B cell (primary cell): ENCODE data around the gene FBP1. TPM values are rescaled to one million over a fixed set of nuclear protein-coding genes. Genes with fewer than 3 reads are reported as not detected.

Source experiments
- ATAC-seq: fragments of 200-7000 bp; cut with Tn5 transposase; one replicate; pipeline ENCODE4 v1.10.0; 2021; ENCODE audit warnings: low read depth, mild to moderate bottlenecking, moderate number of reproducible peaks, moderate library complexity
- CTCF ChIA-PET: fragments of 350-600 bp; sonication (Branson Sonifier 250); formaldehyde crosslinking; loops from one replicate; lab custom pipeline; 2021; ENCODE audit warnings: antibody characterized with exemption, inconsistent platforms; lab: Charles Lee
- POLR2A ChIA-PET: fragments of 350-600 bp; sonication (Branson Sonifier 250); formaldehyde crosslinking; loops from one replicate; lab custom pipeline; 2021; ENCODE audit warnings: antibody characterized with exemption; lab: Charles Lee
- DNase-seq: peaks from one replicate; pipeline ENCODE4 v3.0.0; 2013
- H2AFZ ChIP-seq: 2 replicates; pipeline ENCODE4 v1.6.1; 2012; ENCODE audit warnings: mild to moderate bottlenecking, low read depth, low read length; ENCODE audit not compliant: insufficient read depth, poor library complexity, severe bottlenecking
- H3K27ac ChIP-seq, 2 donors: 1 replicate in 1 of 2; 2 replicates in 1 of 2; pipeline ENCODE4 v1.5.1; 2012 to 2013; ENCODE audit warnings: low read length in 2 of 2, mild to moderate bottlenecking in 2 of 2, moderate library complexity in 1 of 2
- H3K27me3 ChIP-seq, 4 experiments: fragments of 200-600 bp in 1 of 4; sonication (generic) in 1 of 4; replicated peaks in 1 of 4; 1 replicate in 2 of 4; 2 replicates in 2 of 4; pipeline versions ENCODE4 v1.6.1 to v1.7.0; 2013 to 2016; ENCODE audit warnings: low read length in 3 of 4, mild to moderate bottlenecking in 2 of 4, mixed read lengths in 1 of 4, moderate library complexity in 1 of 4; ENCODE audit not compliant: insufficient read depth in 4 of 4, control insufficient read depth in 3 of 4; ENCODE audit errors: control extremely low read depth in 1 of 4
- H3K36me3 ChIP-seq, 2 experiments: replicated peaks in 1 of 2; 1 replicate in 1 of 2; 2 replicates in 1 of 2; pipeline versions ENCODE4 v1.6.1 to v1.7.1; 2013; ENCODE audit warnings: low read length in 1 of 2; ENCODE audit not compliant: insufficient read depth in 2 of 2, control insufficient read depth in 1 of 2; ENCODE audit errors: control extremely low read depth in 1 of 2, extremely low read depth in 1 of 2
- H3K4me1 ChIP-seq, 2 donors: fragments of 200-600 bp in 1 of 2; sonication (generic) in 1 of 2; 1 replicate in 1 of 2; 2 replicates in 1 of 2; pipeline versions ENCODE4 v1.5.1 to v1.6.1; 2013 to 2017; ENCODE audit warnings: low read length in 2 of 2; ENCODE audit not compliant: control insufficient read depth in 2 of 2, insufficient read depth in 2 of 2
- H3K4me2 ChIP-seq: replicated peaks from 2 replicates; pipeline ENCODE3; 2012; ENCODE audit warnings: mild to moderate bottlenecking, low read depth, low read length; ENCODE audit not compliant: poor library complexity, severe bottlenecking
- H3K4me3 ChIP-seq, 5 experiments: fragments of 200-600 bp in 1 of 5; sonication (generic) in 1 of 5; 1 replicate in 3 of 5; 2 replicates in 2 of 5; pipeline versions ENCODE4 v1.5.1 to v1.7.0; 2011 to 2016; ENCODE audit warnings: low read length in 4 of 5, mild to moderate bottlenecking in 4 of 5, low read depth in 2 of 5, control low read depth in 1 of 5, moderate library complexity in 1 of 5; ENCODE audit not compliant: insufficient read depth in 1 of 5; ENCODE audit errors: control extremely low read depth in 1 of 5, extremely low read depth in 1 of 5
- H3K79me2 ChIP-seq: fragments of 200-600 bp; sonication (generic); one replicate; pipeline ENCODE4 v1.6.0; 2016; ENCODE audit warnings: low read length; ENCODE audit not compliant: control insufficient read depth, insufficient read depth
- H3K9ac ChIP-seq: fragments of 200-600 bp; sonication (generic); 2 replicates; pipeline ENCODE4 v1.6.1; 2017; ENCODE audit warnings: mild to moderate bottlenecking, low read length, moderate library complexity
- H3K9me3 ChIP-seq, 3 donors: one replicate each; pipeline versions ENCODE4 v1.6.1 to v1.7.1; 2013; ENCODE audit warnings: low read length in 2 of 3; ENCODE audit not compliant: control insufficient read depth in 2 of 3, insufficient read depth in 1 of 3; ENCODE audit errors: control extremely low read depth in 1 of 3
- H4K20me1 ChIP-seq: 2 replicates; pipeline ENCODE4 v1.6.0; 2012; ENCODE audit warnings: mild to moderate bottlenecking, low read length; ENCODE audit not compliant: insufficient read depth, control insufficient read depth, poor library complexity, severe bottlenecking
- H3K27ac Mint-ChIP-seq: one replicate; pipeline ENCODE4 v1.8.0; 2021; ENCODE audit warnings: mixed read lengths
- H3K27me3 Mint-ChIP-seq: one replicate; pipeline ENCODE4 v1.8.0; 2021; ENCODE audit warnings: mixed read lengths
- H3K4me1 Mint-ChIP-seq: one replicate; pipeline ENCODE4 v1.8.0; 2021; ENCODE audit warnings: mixed read lengths
- H3K4me3 Mint-ChIP-seq: one replicate; pipeline ENCODE4 v1.8.0; 2021; ENCODE audit warnings: mixed read lengths
- H3K9me3 Mint-ChIP-seq: one replicate; pipeline ENCODE4 v1.8.0; 2022; ENCODE audit warnings: mixed read lengths; ENCODE audit not compliant: insufficient read depth
- CTCF ChIP-seq: fragments of 200-600 bp; IDR thresholded peaks from one replicate; pipeline ENCODE4 v1.8.0; 2022; ENCODE audit warnings: antibody characterized with exemption, mild to moderate bottlenecking
- EZH2 ChIP-seq: IDR thresholded peaks from 2 replicates; pipeline ENCODE4 v1.6.1; 2012; ENCODE audit warnings: borderline replicate concordance, low read depth, mild to moderate bottlenecking, moderate library complexity, low read length; ENCODE audit not compliant: insufficient read depth, poor library complexity, severe bottlenecking
- WGBS: methylation state at CpG from one replicate; pipeline ENCODE4 v1.1.5; 2013; ENCODE audit warnings: missing lambda C conversion rate; ENCODE audit not compliant: insufficient coverage; 5-methylcytosine and 5-hydroxymethylcytosine counted together
- intact Hi-C: fragments of 100-400 bp; cut with micrococcal nuclease; formaldehyde crosslinking; loops from one replicate; pipeline ENCODE4 v1.10.0; 2022
- polyA plus RNA-seq: library from polyadenylated mRNA; depleted of rRNA; stranded (reverse); fragments of >200 nt; gene quantifications from 2 replicates; pipeline ENCODE4 v1.2.3, GENCODE V29; 2012
- total RNA-seq, 2 donors: library from RNA; stranded (reverse); fragments of 120-200 nt in 1 of 2; gene quantifications; 1 replicate in 1 of 2; 2 replicates in 1 of 2; pipeline versions ENCODE4 v1.2.3 to v1.2.4, GENCODE V29; 2013 to 2022

Gene FBP1
- total and polyA plus RNA-seq, 2 donors (not counting 1 experiment from before 2014, with no cell fraction given): 2.8 TPM

GRCh38 chr9:94568972-94569712 is 70.2 kb downstream of the FBP1 start:
- ChIA-PET POLR2A (no interaction called here), CTCF (no interaction called here)
- Histone ChIP-seq H3K9me3 (no peaks in the 10 kb centered on the region), H3K4me1 (no peaks in the 10 kb centered on the region), H3K79me2 (no peaks in the 10 kb centered on the region), H3K36me3 (no peaks in the 10 kb centered on the region), H3K27ac (no peak overlapping the region), H3K27me3 (peaks cover 0 to 2% (median 0%) of the 10 kb centered on the region in 4 experiments), H2AFZ (no peak overlapping the region), H4K20me1 (no peaks in the 10 kb centered on the region), H3K4me3 (no peak overlapping the region), H3K9ac (no peak overlapping the region), H3K4me2 (no peak overlapping the region)
- peaks cover 12% of the 10 kb centered on the region for H3K27me3 Mint-ChIP-seq
- WGBS: 96% methylated on average over 12 of the region's 17 CpGs
- H3K4me3 Mint-ChIP-seq: no peak overlapping the region
- intact Hi-C loops: no loop called here
- H3K9me3 Mint-ChIP-seq: peaks cover 2% of the 10 kb centered on the region
- DNase-seq: no peak
- H3K27ac Mint-ChIP-seq: no peak overlapping the region
- H3K4me1 Mint-ChIP-seq: no peaks in the 10 kb centered on the region
- TF ChIP-seq CTCF (no peak), EZH2 (no peak)
- no peak for ATAC-seq

GRCh38 chr9:94568250-94568889 is 70.9 kb downstream of the FBP1 start:
- Histone ChIP-seq H4K20me1 (no peaks in the 10 kb centered on the region), H3K4me1 (no peaks in the 10 kb centered on the region), H3K79me2 (no peaks in the 10 kb centered on the region), H3K4me2 (no peak overlapping the region), H2AFZ (no peak overlapping the region), H3K27me3 (peaks cover 0 to 2% (median 0%) of the 10 kb centered on the region in 4 experiments), H3K9me3 (no peaks in the 10 kb centered on the region), H3K27ac (no peak overlapping the region), H3K36me3 (no peaks in the 10 kb centered on the region), H3K4me3 (no peak overlapping the region), H3K9ac (no peak overlapping the region)
- H3K4me1 Mint-ChIP-seq: no peaks in the 10 kb centered on the region
- no peak overlapping the region for H3K4me3 Mint-ChIP-seq
- intact Hi-C loops: no loop called here
- H3K9me3 Mint-ChIP-seq: peaks cover 5% of the 10 kb centered on the region
- ChIA-PET CTCF (no interaction called here), POLR2A (no interaction called here)
- TF ChIP-seq EZH2: no peak
- TF ChIP-seq CTCF: no peak
- H3K27ac Mint-ChIP-seq: no peak overlapping the region
- ATAC-seq (no peak), DNase-seq (no peak)
- 50% methylated on average over 2 of the region's 3 CpGs for WGBS
- H3K27me3 Mint-ChIP-seq: peaks cover 19% of the 10 kb centered on the region
